Left lung (tissue), 10 donors: ENCODE results near the gene HADHA. TPM values are rescaled to one million over a fixed set of nuclear protein-coding genes. Genes with fewer than 3 reads are reported as not detected.
A peak's percentile ranks its signal among the peaks of the same experiment; 100 is the strongest.

Experiments
- ATAC-seq: fragments of 200-7000 bp; cut with Tn5 transposase; one replicate; pipeline ENCODE4 v1.9.1; 2020; ENCODE audit warnings: moderate library complexity
- DNase-seq, 4 donors: peaks; one replicate each; pipeline ENCODE4 v3.0.0-alpha.2; 2013 to 2020
- H3K27ac ChIP-seq, 2 donors: fragments of 200-600 bp; sonication (generic) in 1 of 2; one replicate each; pipeline versions ENCODE4 v1.5.0 to v1.8.0; 2020 to 2021
- H3K27me3 ChIP-seq, 2 donors: fragments of 200-600 bp; sonication (generic) in 1 of 2; one replicate each; pipeline versions ENCODE4 v1.5.0 to v1.8.0; 2020 to 2021
- H3K36me3 ChIP-seq, 2 donors: fragments of 200-600 bp; sonication (generic) in 1 of 2; one replicate each; pipeline versions ENCODE4 v1.5.0 to v1.8.0; 2020 to 2021
- H3K4me1 ChIP-seq, 2 donors: fragments of 200-600 bp; one replicate each; pipeline ENCODE4 v1.8.0; 2021
- H3K4me3 ChIP-seq, 2 donors: fragments of 200-600 bp; sonication (generic) in 1 of 2; one replicate each; pipeline versions ENCODE4 v1.5.0 to v1.8.0; 2020 to 2021; ENCODE audit warnings: mild to moderate bottlenecking in 1 of 2
- H3K9me3 ChIP-seq, 2 donors: fragments of 200-600 bp; sonication (generic) in 1 of 2; one replicate each; pipeline versions ENCODE4 v1.5.0 to v1.8.0; 2020 to 2021
- CTCF ChIP-seq, 2 donors: fragments of 200-600 bp; sonication (generic) in 1 of 2; IDR thresholded peaks; one replicate each; pipeline versions ENCODE4 v1.5.0 to v1.8.0; 2021; ENCODE audit warnings: antibody characterized with exemption in 2 of 2
- intact Hi-C, 2 donors: fragments of 100-400 bp; cut with DNase I; formaldehyde crosslinking; loops; one replicate each; pipeline versions ENCODE4 v1.11.2 to v1.14.2; 2022
- polyA plus RNA-seq, 6 donors: library from polyadenylated mRNA; unstranded; fragments of 120-200 nt; gene quantifications; one replicate each; pipeline ENCODE4 v1.2.1, GENCODE V29; 2013; ENCODE audit not compliant: insufficient read length in 6 of 6
- total RNA-seq, 2 donors: library from RNA; stranded (reverse); fragmentation: NEBNext Ultra II Directional; extraction: Animal tissue kit (Norgen Biotek cat#: 25700); gene quantifications; one replicate each; pipeline ENCODE4 v1.2.1, GENCODE V29; 2021
- donor health status: DM: no; HTN: yes; CAD: no.
- donor health status: DM: no; HTN: no; CAD: no.

HADHA gene
- total and polyA plus RNA-seq, 8 donors, result 126 to 241 (median 198) TPM

- Histone ChIP-seq H3K9me3 (no peaks in the 10 kb centered on the region), H3K27me3 (no peaks in the 10 kb centered on the region), H3K27ac (no peak overlapping the region), H3K36me3 (peaks cover 0 to 51% of the 10 kb centered on the region in 2 donors), H3K4me3 (no peak overlapping the region), H3K4me1 (peaks cover 0 to 51% of the 10 kb centered on the region in 2 donors)
- TF ChIP-seq CTCF (IDR thresholded peaks at IDR 0.05), result no peak
- intact Hi-C loops, result no loop called here
- DNase-seq (peak in 1 of 4 donors; percentile 21), ATAC-seq (peak; percentile 45)
Observed at GRCh38 chr2:26238311-26238958, 6.0 kb downstream of the HADHA start.

- no peak for DNase-seq
- TF ChIP-seq CTCF (IDR thresholded peaks at IDR 0.05), result no peak
- no peak for ATAC-seq
- Histone ChIP-seq H3K27me3 (no peaks in the 10 kb centered on the region), H3K36me3 (peaks cover 0 to 57% of the 10 kb centered on the region in 2 donors), H3K27ac (no peak overlapping the region), H3K4me1 (peaks cover 0 to 45% of the 10 kb centered on the region in 2 donors), H3K4me3 (no peak overlapping the region), H3K9me3 (no peaks in the 10 kb centered on the region)
- intact Hi-C loops, result no loop called here
Observed at GRCh38 chr2:26237868-26238267, 6.6 kb downstream of the HADHA start.

GRCh38 chr2:26235089-26235488, 9.3 kb downstream of the HADHA start:
- Histone ChIP-seq H3K9me3 (no peaks in the 10 kb centered on the region), H3K4me1 (peaks cover 0 to 18% of the 10 kb centered on the region in 2 donors), H3K27ac (no peak overlapping the region), H3K27me3 (no peaks in the 10 kb centered on the region), H3K36me3 (peaks cover 6 to 85% of the 10 kb centered on the region in 2 donors), H3K4me3 (no peak overlapping the region)
- intact Hi-C loops, result no loop called here
- DNase-seq (no peak), ATAC-seq (no peak)
- TF ChIP-seq CTCF (IDR thresholded peaks at IDR 0.05), result no peak

- peaks cover 6 to 99% of the 10 kb centered on the region in 2 donors for H3K36me3 ChIP-seq
- no peak for ATAC-seq
- intact Hi-C loops, result no loop called here
Observed at GRCh38 chr2:26230806-26231205, 13.6 kb downstream of the HADHA start.

GRCh38 chr2:26229595-26229994, 14.8 kb downstream of the HADHA start:
- intact Hi-C loops, result no loop called here
- Histone ChIP-seq H3K27ac (no peak overlapping the region), H3K9me3 (no peaks in the 10 kb centered on the region), H3K4me3 (no peak overlapping the region), H3K36me3 (peaks cover 6 to 99% of the 10 kb centered on the region in 2 donors), H3K4me1 (no peaks in the 10 kb centered on the region), H3K27me3 (no peaks in the 10 kb centered on the region)
- ATAC-seq, result no peak
- DNase-seq, result no peak
- TF ChIP-seq CTCF (IDR thresholded peaks at IDR 0.05), result no peak

More at GRCh38 chr2:26230806-26231205, 13.6 kb downstream of the HADHA start:
- no peak for DNase-seq
- Histone ChIP-seq H3K27ac (no peak overlapping the region), H3K4me1 (no peaks in the 10 kb centered on the region), H3K27me3 (no peaks in the 10 kb centered on the region), H3K9me3 (no peaks in the 10 kb centered on the region), H3K4me3 (no peak overlapping the region)
- no peak for TF ChIP-seq CTCF (IDR thresholded peaks at IDR 0.05)
